Measurements from ENCODE around the gene ZCCHC10. TPM values are rescaled to one million over a fixed set of nuclear protein-coding genes. Genes with fewer than 3 reads are reported as not detected.
"Not testable (repeated sequence)": the region's sequence is repeated elsewhere in the genome, so short reads cannot be mapped to it uniquely, and the experiment has no call there.

Gene ZCCHC10
- total RNA-seq, 1 donor from 2014 or later: 19.8 TPM

DNA sequence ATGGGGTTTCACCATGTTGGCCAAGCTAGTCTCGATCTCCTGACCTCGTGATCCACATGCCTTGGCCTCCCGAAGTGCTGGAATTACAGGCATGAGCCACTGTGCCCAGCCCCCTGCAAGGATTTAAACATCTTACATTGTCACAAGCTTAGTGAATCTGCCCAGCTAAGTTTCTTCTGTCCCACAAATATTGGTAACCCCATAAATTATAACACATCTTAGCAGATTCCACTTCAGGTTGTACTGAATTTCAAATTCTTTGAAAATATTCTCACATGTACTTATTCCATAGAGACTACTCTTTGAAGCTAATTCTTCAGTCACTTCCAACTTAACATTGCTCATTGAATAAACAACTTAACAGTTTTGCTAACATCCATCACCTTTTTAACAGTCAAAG, 49.5 kb downstream of the ZCCHC10 start:
- Histone ChIP-seq H3K4me3 (ENCODE audit: low read depth, low read length) (no peak overlapping the region), H3K27me3 (ENCODE audit: control insufficient read depth, insufficient read depth, low read length) (no peaks in the 10 kb centered on the region), H3K36me3 (ENCODE audit: control insufficient read depth, insufficient read depth, low read length) (no peaks in the 10 kb centered on the region)
- TF ChIP-seq, protein P1, sequence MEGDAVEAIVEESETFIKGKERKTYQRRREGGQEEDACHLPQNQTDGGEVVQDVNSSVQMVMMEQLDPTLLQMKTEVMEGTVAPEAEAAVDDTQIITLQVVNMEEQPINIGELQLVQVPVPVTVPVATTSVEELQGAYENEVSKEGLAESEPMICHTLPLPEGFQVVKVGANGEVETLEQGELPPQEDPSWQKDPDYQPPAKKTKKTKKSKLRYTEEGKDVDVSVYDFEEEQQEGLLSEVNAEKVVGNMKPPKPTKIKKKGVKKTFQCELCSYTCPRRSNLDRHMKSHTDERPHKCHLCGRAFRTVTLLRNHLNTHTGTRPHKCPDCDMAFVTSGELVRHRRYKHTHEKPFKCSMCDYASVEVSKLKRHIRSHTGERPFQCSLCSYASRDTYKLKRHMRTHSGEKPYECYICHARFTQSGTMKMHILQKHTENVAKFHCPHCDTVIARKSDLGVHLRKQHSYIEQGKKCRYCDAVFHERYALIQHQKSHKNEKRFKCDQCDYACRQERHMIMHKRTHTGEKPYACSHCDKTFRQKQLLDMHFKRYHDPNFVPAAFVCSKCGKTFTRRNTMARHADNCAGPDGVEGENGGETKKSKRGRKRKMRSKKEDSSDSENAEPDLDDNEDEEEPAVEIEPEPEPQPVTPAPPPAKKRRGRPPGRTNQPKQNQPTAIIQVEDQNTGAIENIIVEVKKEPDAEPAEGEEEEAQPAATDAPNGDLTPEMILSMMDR (IDR thresholded peaks at IDR 0.05; ENCODE audit: insufficient read depth, low read length, poor library complexity, severe bottlenecking): no peak
- DNase-seq (ENCODE audit: low read depth): no peak

GRCh38 chr5:132972436-132972828, 53.9 kb downstream of the ZCCHC10 start:
- H3K4me3 ChIP-seq (ENCODE audit: low read depth, low read length); H3K36me3 ChIP-seq (ENCODE audit: control insufficient read depth, insufficient read depth, low read length); H3K27me3 ChIP-seq (ENCODE audit: control insufficient read depth, insufficient read depth, low read length); DNase-seq (ENCODE audit: low read depth): not testable (repeated sequence)

GRCh38 chr5:132971483-132972435, 54.6 kb downstream of the ZCCHC10 start:
- Histone ChIP-seq H3K4me3 (ENCODE audit: low read depth, low read length) (no peak overlapping the region), H3K27me3 (ENCODE audit: control insufficient read depth, insufficient read depth, low read length) (no peaks in the 10 kb centered on the region), H3K36me3 (ENCODE audit: control insufficient read depth, insufficient read depth, low read length) (no peaks in the 10 kb centered on the region)
- TF ChIP-seq, protein P1 (IDR thresholded peaks at IDR 0.05; ENCODE audit: insufficient read depth, low read length, poor library complexity, severe bottlenecking): no peak
- DNase-seq (ENCODE audit: low read depth): no peak

DNA sequence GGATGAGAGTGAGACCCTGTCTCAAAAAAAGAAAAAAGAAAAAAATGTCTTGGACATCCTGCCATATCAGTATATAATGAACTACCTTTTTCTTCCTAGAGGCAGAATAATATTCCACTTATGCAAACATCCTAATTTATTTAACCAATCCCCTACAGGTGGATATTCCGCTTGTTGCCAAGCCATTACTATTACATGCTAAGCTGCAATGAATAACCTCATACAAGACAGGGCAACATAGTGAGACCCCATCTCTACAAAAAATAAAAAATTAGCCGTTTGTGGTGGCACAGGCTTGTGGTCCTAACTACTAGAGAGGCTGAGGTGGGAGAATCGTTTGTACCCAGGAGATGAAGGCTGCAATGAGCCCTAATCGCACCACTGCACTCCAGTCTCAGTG, 61.2 kb downstream of the ZCCHC10 start:
- no peak for DNase-seq (ENCODE audit: low read depth)
- Histone ChIP-seq H3K36me3 (ENCODE audit: control insufficient read depth, insufficient read depth, low read length) (no peaks in the 10 kb centered on the region), H3K4me3 (ENCODE audit: low read depth, low read length) (no peak overlapping the region), H3K27me3 (ENCODE audit: control insufficient read depth, insufficient read depth, low read length) (no peaks in the 10 kb centered on the region)
- TF ChIP-seq, protein P1 (IDR thresholded peaks at IDR 0.05; ENCODE audit: insufficient read depth, low read length, poor library complexity, severe bottlenecking): no peak

- DNase-seq (ENCODE audit: low read depth): peak; percentile 73
- TF ChIP-seq, protein P1 (IDR thresholded peaks at IDR 0.05; ENCODE audit: insufficient read depth, low read length, poor library complexity, severe bottlenecking): no peak
- Histone ChIP-seq H3K27me3 (ENCODE audit: control insufficient read depth, insufficient read depth, low read length) (no peaks in the 10 kb centered on the region), H3K36me3 (ENCODE audit: control insufficient read depth, insufficient read depth, low read length) (no peaks in the 10 kb centered on the region), H3K4me3 (ENCODE audit: low read depth, low read length) (peak within 1 kb of the TSS; percentile 96)
Measured at GRCh38 chr5:132963171-132964104, 62.9 kb downstream of the ZCCHC10 start, which contains the start of gene AFF4. AFF4 (minus strand) TSS chr5:132963634; CDS start chr5:132937189, 26,445 bp downstream.
